PC-9 (cell line): ENCODE measurements around the gene HPSE. TPM values are rescaled to one million over a fixed set of nuclear protein-coding genes. Genes with fewer than 3 reads are reported as not detected.

Experiments used
- BruUV-seq: library from RNA; stranded (reverse); fragments of 400-500 nt; replicated peaks from 2 replicates; lab custom pipeline; 2021; lab: Mats Ljungman, UMichigan
- CTCF ChIA-PET: fragments of 300-600 bp; sonication (Branson Sonifier 250); formaldehyde crosslinking; loops from one replicate; lab custom pipeline; 2022; ENCODE audit warnings: antibody characterized with exemption; lab: Charles Lee
- POLR2A ChIA-PET: fragments of 300-600 bp; sonication (Branson Sonifier 250); formaldehyde crosslinking; loops from one replicate; lab custom pipeline; 2022; ENCODE audit warnings: antibody characterized with exemption; ENCODE audit not compliant: unreplicated experiment; lab: Charles Lee
- DNase-seq, 2 experiments: peaks; one replicate each; pipeline versions ENCODE4 v3.0.0 to v3.0.0-alpha.2; 2015 to 2022; ENCODE audit warnings: mixed read lengths in 1 of 2
- H2AFZ ChIP-seq: fragments of 200-600 bp; sonication (generic); 2 replicates; pipeline ENCODE4 v1.8.1; 2017; ENCODE audit warnings: antibody characterized with exemption
- H3F3A ChIP-seq: fragments of 200-600 bp; sonication (generic); 2 replicates; pipeline ENCODE4 v1.8.1; 2017; ENCODE audit warnings: antibody characterized with exemption, mild to moderate bottlenecking, low read depth; ENCODE audit not compliant: insufficient read depth
- H3K27ac ChIP-seq: fragments of 200-600 bp; sonication (generic); 2 replicates; pipeline ENCODE4 v1.6.1; 2016; ENCODE audit warnings: mixed run types
- H3K27me3 ChIP-seq: fragments of 200-600 bp; sonication (generic); 2 replicates; pipeline ENCODE4 v1.6.1; 2016; ENCODE audit warnings: low read depth, mixed run types; ENCODE audit not compliant: insufficient read depth
- H3K36me3 ChIP-seq: fragments of 200-600 bp; sonication (generic); 2 replicates; pipeline ENCODE4 v1.6.1; 2016; ENCODE audit warnings: low read depth, mixed run types
- H3K4me1 ChIP-seq: fragments of 200-600 bp; sonication (generic); replicated peaks from 2 replicates; pipeline ENCODE4 v1.6.1; 2016; ENCODE audit warnings: mixed run types; ENCODE audit not compliant: insufficient read depth
- H3K4me2 ChIP-seq: fragments of 200-600 bp; sonication (generic); 2 replicates; pipeline ENCODE4 v1.6.1; 2017; ENCODE audit warnings: mixed run types
- H3K4me3 ChIP-seq: fragments of 200-600 bp; sonication (generic); 2 replicates; pipeline ENCODE4 v1.6.1; 2016; ENCODE audit warnings: mixed run types
- H3K79me2 ChIP-seq: fragments of 200-600 bp; sonication (generic); 2 replicates; pipeline ENCODE4 v1.6.1; 2017; ENCODE audit warnings: low read depth, mixed run types
- H3K9me2 ChIP-seq: fragments of 200-600 bp; sonication (generic); 2 replicates; pipeline ENCODE4 v1.8.1; 2017; ENCODE audit warnings: mild to moderate bottlenecking; ENCODE audit not compliant: insufficient read depth
- H3K9me3 ChIP-seq: fragments of 200-600 bp; sonication (generic); 2 replicates; pipeline ENCODE4 v1.8.1; 2016; ENCODE audit warnings: low read depth; ENCODE audit not compliant: insufficient read depth
- H4K20me1 ChIP-seq: fragments of 200-600 bp; sonication (generic); 2 replicates; pipeline ENCODE4 v1.8.1; 2017; ENCODE audit not compliant: insufficient read depth
- CTCF ChIP-seq: fragments of 200-600 bp; sonication (generic); conservative IDR thresholded peaks from 2 replicates; pipeline ENCODE4 v1.6.1; 2017; ENCODE audit warnings: mixed run types, antibody characterized with exemption, mild to moderate bottlenecking, moderate library complexity
- EZH2 ChIP-seq: fragments of 200-600 bp; sonication (generic); IDR thresholded peaks from 2 replicates; pipeline ENCODE4 v1.8.0; 2017; ENCODE audit warnings: antibody characterized with exemption, low read depth
- intact Hi-C: fragments of 100-400 bp; cut with micrococcal nuclease; formaldehyde crosslinking; loops from one replicate; pipeline ENCODE4 v1.10.0; 2022; ENCODE audit not compliant: unreplicated experiment
- total RNA-seq: library from RNA; stranded (reverse); gene quantifications from 2 replicates; pipeline ENCODE4 v1.2.3, GENCODE V29; 2021

Gene HPSE
- total RNA-seq, 1 experiment from 2014 or later: 4.4 TPM

GRCh38 chr4:83262682-83263081, 72.0 kb downstream of the HPSE start:
- intact Hi-C loops: loop anchor here (5.0 to 10.0 kb wide), 2 partner anchors 190 to 798 kb away; no protein-coding TSS in a partner anchor
- no peak for TF ChIP-seq CTCF
- TF ChIP-seq EZH2: no peak
- Histone ChIP-seq H3F3A (peaks cover 20% of the 10 kb centered on the region), H3K4me1 (peaks cover 19% of the 10 kb centered on the region), H3K36me3 (peaks cover 10% of the 10 kb centered on the region; the same call in 1 of the 2 replicates), H3K9me3 (no peaks in the 10 kb centered on the region), H3K9me2 (no peaks in the 10 kb centered on the region), H4K20me1 (no peaks in the 10 kb centered on the region), H3K79me2 (no peaks in the 10 kb centered on the region), H3K27me3 (no peaks in the 10 kb centered on the region), H3K27ac (no peak overlapping the region), H3K4me3 (no peak overlapping the region), H3K4me2 (no peak overlapping the region), H2AFZ (no peak overlapping the region)
- DNase-seq: no peak
- ChIA-PET CTCF (no interaction called here), POLR2A (no interaction called here)
- BruUV-seq: no TSS peak

DNA sequence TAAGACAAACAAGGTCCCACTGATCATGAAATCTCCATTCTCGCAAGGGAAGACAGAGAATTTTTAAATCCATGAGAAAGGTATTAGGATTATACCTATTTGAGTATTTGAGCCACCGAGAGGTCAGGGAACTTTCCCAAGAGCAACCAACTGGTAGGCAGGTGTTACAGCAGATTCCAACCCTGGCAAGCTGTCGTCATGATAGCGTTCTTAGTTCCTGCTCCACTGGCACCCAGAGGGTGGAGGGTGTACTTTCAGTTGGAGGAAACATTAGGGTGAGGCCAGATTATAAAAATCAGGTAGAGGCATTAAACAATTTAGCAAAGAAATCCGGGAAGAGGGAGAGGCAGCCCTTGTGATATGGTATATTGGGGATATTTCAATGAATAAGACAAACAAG, 73.3 kb downstream of the HPSE start:
- H3K27me3 ChIP-seq: no peaks in the 10 kb centered on the region
- ChIA-PET CTCF (interaction anchor here (0.6 kb wide), 1 partner anchor 185 kb away, joined by 5 read pairs; no protein-coding TSS in a partner anchor), POLR2A (no interaction called here)
- peaks cover 10% of the 10 kb centered on the region; the same call in 1 of the 2 replicates for H3K36me3 ChIP-seq
- H4K20me1 ChIP-seq: no peaks in the 10 kb centered on the region
- peaks cover 17% of the 10 kb centered on the region for H3K4me1 ChIP-seq
- H3F3A ChIP-seq: peaks cover 15% of the 10 kb centered on the region; the same call in 1 of the 2 replicates
- TF ChIP-seq EZH2 (no peak), CTCF (no peak)
- intact Hi-C loops: loop anchor here (2.0 to 10.0 kb wide), 3 partner anchors 149 to 797 kb away; no protein-coding TSS in a partner anchor
- BruUV-seq: no TSS peak
- no peak overlapping the region for H2AFZ ChIP-seq
- H3K79me2 ChIP-seq: no peaks in the 10 kb centered on the region
- no peak overlapping the region for H3K4me3 ChIP-seq
- no peaks in the 10 kb centered on the region for H3K9me2 ChIP-seq
- no peaks in the 10 kb centered on the region; the same call in 1 of the 2 replicates for H3K9me3 ChIP-seq
- DNase-seq: no peak
- no peak overlapping the region for H3K27ac ChIP-seq
- H3K4me2 ChIP-seq: no peak overlapping the region

DNA sequence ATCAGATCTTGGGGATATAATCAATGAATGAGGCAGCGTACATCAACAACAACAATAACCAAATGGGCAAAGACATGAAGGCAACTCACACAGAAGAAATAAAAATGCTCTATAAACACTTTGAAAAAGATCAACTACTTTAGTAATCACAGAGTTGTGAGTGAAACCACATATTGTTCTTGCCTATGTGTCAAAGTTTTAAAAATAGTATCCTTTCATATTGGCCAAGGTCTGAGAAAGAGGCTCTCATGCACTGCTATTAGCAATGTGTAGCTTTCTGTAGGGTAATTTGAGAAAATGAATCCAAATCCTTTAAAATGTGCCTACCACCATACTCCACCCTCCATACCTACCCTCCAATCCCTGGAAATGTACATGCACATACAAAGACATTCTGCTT, 75.1 kb downstream of the HPSE start:
- CTCF ChIA-PET: no interaction called here
- Histone ChIP-seq H3K9me3 (no peaks in the 10 kb centered on the region; the same call in 1 of the 2 replicates), H4K20me1 (no peaks in the 10 kb centered on the region), H3K27me3 (no peaks in the 10 kb centered on the region), H3K79me2 (no peaks in the 10 kb centered on the region), H3K27ac (no peak overlapping the region), H3K4me2 (no peak overlapping the region), H3K4me1 (peaks cover 21% of the 10 kb centered on the region), H3K4me3 (no peak overlapping the region), H3F3A (peaks cover 15% of the 10 kb centered on the region; the same call in 1 of the 2 replicates), H3K36me3 (no peaks in the 10 kb centered on the region), H2AFZ (no peak overlapping the region), H3K9me2 (no peaks in the 10 kb centered on the region)
- intact Hi-C loops: loop anchor here (5.0 kb wide), 1 partner anchor 52 kb away; no protein-coding TSS in a partner anchor
- DNase-seq: no peak
- POLR2A ChIA-PET: no interaction called here
- no TSS peak for BruUV-seq
- TF ChIP-seq EZH2 (no peak), CTCF (no peak)
